Measurements from ENCODE around the gene SMYD1. TPM values are rescaled to one million over a fixed set of nuclear protein-coding genes. Genes with fewer than 3 reads are reported as not detected.

SMYD1 gene
- total RNA-seq, 1 experiment from 2014 or later: not detected

GRCh38 chr2:88054782-88055370 lies 12.7 kb upstream of the SMYD1 start:
- peak overlapping the region; percentile 81 to 94 for H3K4me3 ChIP-seq (ENCODE audit: low read depth in 2 of 2, low read length in 2 of 2)
- ATAC-seq (0 out of 2 replicates have a peak, but pooled peaks have one; percentile 8), DNase-seq (ENCODE audit: low read depth, low spot score) (no peak)
- H3K4me1 ChIP-seq (ENCODE audit: control insufficient read depth, insufficient read depth, low read length): peaks cover 15% of the 10 kb centered on the region; the same call in 1 of the 2 replicates
- no peaks in the 10 kb centered on the region for H3K27me3 ChIP-seq (ENCODE audit: control insufficient read depth, insufficient read depth, low read length)
- ChIA-PET POLR2A (interaction anchor here (1.0 kb wide), 1 partner anchor 38 kb away, joined by 5 read pairs; the partner anchor contains the start of gene RNU2-63P), CTCF (interaction anchor here (0.7 kb wide), 1 partner anchor 142 kb away, joined by 8 read pairs; no protein-coding TSS in a partner anchor)
- peak overlapping the region; percentile 98 for H3K27ac ChIP-seq (ENCODE audit: low read length)
- in situ Hi-C loops (cut with HindIII; ENCODE audit: low pct_unique_long_range_greater_than_20kb, low sequenced_read_pairs): no loop called here
- no TSS peak for BruUV-seq (replicated peaks)
- no peaks in the 10 kb centered on the region for H3K9me3 ChIP-seq (ENCODE audit: control insufficient read depth, insufficient read depth, low read depth, low read length)
- no peak for TF ChIP-seq TCF7L2 (IDR thresholded peaks at IDR 0.05; ENCODE audit: low read depth, low read length)
- no peak for TF ChIP-seq POLR2AphosphoS5 (IDR thresholded peaks at IDR 0.05; ENCODE audit: low read depth, low read length)
- TF ChIP-seq REST (IDR thresholded peaks at IDR 0.05; ENCODE audit: insufficient read depth in 1 of 2, low read depth in 2 of 2, low read length in 1 of 2): no peak; a peak in 1 of 4 replicates
- no peak; the same call in 1 of the 2 replicates for TF ChIP-seq SIN3A (IDR thresholded peaks at IDR 0.05; ENCODE audit: borderline replicate concordance, insufficient read depth, low read depth, low read length)
- TF ChIP-seq, protein P1, sequence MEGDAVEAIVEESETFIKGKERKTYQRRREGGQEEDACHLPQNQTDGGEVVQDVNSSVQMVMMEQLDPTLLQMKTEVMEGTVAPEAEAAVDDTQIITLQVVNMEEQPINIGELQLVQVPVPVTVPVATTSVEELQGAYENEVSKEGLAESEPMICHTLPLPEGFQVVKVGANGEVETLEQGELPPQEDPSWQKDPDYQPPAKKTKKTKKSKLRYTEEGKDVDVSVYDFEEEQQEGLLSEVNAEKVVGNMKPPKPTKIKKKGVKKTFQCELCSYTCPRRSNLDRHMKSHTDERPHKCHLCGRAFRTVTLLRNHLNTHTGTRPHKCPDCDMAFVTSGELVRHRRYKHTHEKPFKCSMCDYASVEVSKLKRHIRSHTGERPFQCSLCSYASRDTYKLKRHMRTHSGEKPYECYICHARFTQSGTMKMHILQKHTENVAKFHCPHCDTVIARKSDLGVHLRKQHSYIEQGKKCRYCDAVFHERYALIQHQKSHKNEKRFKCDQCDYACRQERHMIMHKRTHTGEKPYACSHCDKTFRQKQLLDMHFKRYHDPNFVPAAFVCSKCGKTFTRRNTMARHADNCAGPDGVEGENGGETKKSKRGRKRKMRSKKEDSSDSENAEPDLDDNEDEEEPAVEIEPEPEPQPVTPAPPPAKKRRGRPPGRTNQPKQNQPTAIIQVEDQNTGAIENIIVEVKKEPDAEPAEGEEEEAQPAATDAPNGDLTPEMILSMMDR (IDR thresholded peaks at IDR 0.05): no peak
- intact Hi-C loops (cut with micrococcal nuclease; ENCODE audit: unreplicated experiment): no loop called here
- 0 out of 2 replicates have a peak, but pooled peaks cover 2% of the 10 kb centered on the region for H3K36me3 ChIP-seq (ENCODE audit: control insufficient read depth, insufficient read depth, low read length)

DNA sequence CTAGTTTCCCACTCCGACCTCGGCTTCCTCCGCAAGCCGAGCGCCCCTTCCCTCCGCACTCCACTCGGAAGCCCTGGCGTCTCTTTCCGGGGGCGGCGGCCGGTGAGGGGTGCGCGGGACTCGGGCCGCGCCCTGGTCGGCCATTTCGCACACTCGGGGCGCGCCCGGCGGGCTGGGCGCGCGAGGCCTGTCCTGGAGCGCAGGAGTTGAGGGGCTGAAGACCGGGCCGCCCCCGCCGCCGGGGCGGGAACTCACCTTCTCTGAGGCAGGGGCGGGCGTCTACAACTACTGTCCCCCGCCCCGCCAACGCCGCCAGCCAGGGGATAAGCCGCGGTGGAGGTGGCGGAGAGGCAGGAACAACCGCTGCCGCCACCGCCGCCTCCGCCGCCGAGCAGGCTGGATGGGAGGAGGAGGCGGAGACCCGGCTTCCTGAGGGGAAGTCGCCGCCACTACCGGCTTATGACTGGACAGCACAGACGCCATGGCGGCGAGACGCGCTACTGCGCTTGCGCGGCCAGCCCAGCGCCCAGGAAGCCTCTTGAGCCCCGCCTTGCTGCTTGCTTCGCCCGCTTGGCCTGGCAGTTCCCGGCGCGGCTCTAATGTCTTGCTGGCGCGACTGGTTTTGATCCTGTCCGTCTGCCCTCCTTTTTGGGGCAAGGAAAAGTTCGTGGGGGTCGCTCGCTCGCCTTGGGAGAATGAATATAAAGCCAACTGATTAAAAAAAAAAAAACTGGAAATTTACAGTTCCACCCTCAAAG lies 12.1 kb upstream of the SMYD1 start, which contains the start of gene KRCC1:
Gene KRCC1 (minus strand): TSS at position 413 of the 758 bp plus-strand sequence. CDS start 27,220 bp downstream, outside the sequence.
- DNase-seq (ENCODE audit: low read depth, low spot score) (no peak), ATAC-seq (peak; percentile 98)
- in situ Hi-C loops (cut with HindIII; ENCODE audit: low pct_unique_long_range_greater_than_20kb, low sequenced_read_pairs): no loop called here
- peak within 1 kb of the TSS; percentile 81 to 94 for H3K4me3 ChIP-seq (ENCODE audit: low read depth in 2 of 2, low read length in 2 of 2)
- no peaks in the 10 kb centered on the region for H3K27me3 ChIP-seq (ENCODE audit: control insufficient read depth, insufficient read depth, low read length)
- H3K4me1 ChIP-seq (ENCODE audit: control insufficient read depth, insufficient read depth, low read length): peaks cover 15% of the 10 kb centered on the region; the same call in 1 of the 2 replicates
- H3K27ac ChIP-seq (ENCODE audit: low read length): peak within 1 kb of the TSS; percentile 98
- 0 out of 2 replicates have a peak, but pooled peaks cover 2% of the 10 kb centered on the region for H3K36me3 ChIP-seq (ENCODE audit: control insufficient read depth, insufficient read depth, low read length)
- CTCF ChIA-PET: interaction anchor here (0.7 kb wide), 1 partner anchor 142 kb away, joined by 8 read pairs; no protein-coding TSS in a partner anchor
- POLR2A ChIA-PET: no interaction called here
- TF ChIP-seq, protein P1 (IDR thresholded peaks at IDR 0.05): no peak
- TF ChIP-seq REST (IDR thresholded peaks at IDR 0.05; ENCODE audit: insufficient read depth in 1 of 2, low read depth in 2 of 2, low read length in 1 of 2) (peak in 1 of 2 experiments; percentile 27; a peak in 1 of 4 replicates), POLR2AphosphoS5 (IDR thresholded peaks at IDR 0.05; ENCODE audit: low read depth, low read length) (peak; percentile 83), TCF7L2 (IDR thresholded peaks at IDR 0.05; ENCODE audit: low read depth, low read length) (peak; percentile 19; the same call in 1 of the 2 replicates), SIN3A (IDR thresholded peaks at IDR 0.05; ENCODE audit: borderline replicate concordance, insufficient read depth, low read depth, low read length) (no peak)
- no TSS peak for BruUV-seq (replicated peaks)
- H3K9me3 ChIP-seq (ENCODE audit: control insufficient read depth, insufficient read depth, low read depth, low read length): no peaks in the 10 kb centered on the region
- intact Hi-C loops (cut with micrococcal nuclease; ENCODE audit: unreplicated experiment): no loop called here

Measured in Panc1 (cell line).